ENCODE measurements around the gene RANBP2.

DNA sequence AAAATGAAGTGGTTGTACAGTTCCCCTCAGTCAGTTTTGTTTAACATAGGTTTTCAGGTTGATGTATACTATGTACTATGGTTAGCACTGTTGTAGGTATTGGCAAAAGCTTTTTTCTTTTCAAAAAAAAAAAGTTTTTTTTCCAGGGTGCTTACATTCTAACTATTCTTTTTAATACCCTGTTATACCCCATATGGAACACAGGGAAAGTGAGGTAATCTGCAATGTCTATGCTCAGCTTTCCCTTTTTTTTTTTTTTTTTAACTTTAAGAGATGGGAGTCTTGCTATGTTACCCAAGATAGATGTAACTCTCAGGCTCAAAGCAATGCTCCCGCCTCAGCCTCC is 66.7 kb downstream of the RANBP2 start:
- TF ChIP-seq, protein P1, sequence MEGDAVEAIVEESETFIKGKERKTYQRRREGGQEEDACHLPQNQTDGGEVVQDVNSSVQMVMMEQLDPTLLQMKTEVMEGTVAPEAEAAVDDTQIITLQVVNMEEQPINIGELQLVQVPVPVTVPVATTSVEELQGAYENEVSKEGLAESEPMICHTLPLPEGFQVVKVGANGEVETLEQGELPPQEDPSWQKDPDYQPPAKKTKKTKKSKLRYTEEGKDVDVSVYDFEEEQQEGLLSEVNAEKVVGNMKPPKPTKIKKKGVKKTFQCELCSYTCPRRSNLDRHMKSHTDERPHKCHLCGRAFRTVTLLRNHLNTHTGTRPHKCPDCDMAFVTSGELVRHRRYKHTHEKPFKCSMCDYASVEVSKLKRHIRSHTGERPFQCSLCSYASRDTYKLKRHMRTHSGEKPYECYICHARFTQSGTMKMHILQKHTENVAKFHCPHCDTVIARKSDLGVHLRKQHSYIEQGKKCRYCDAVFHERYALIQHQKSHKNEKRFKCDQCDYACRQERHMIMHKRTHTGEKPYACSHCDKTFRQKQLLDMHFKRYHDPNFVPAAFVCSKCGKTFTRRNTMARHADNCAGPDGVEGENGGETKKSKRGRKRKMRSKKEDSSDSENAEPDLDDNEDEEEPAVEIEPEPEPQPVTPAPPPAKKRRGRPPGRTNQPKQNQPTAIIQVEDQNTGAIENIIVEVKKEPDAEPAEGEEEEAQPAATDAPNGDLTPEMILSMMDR (IDR thresholded peaks at IDR 0.05), result no peak
- TF ChIP-seq POLR2A (IDR thresholded peaks at IDR 0.05), result no peak

Measured in body of pancreas (tissue), 4 donors.